Measurements from ENCODE around the gene TPK1. TPM values are rescaled to one million over a fixed set of nuclear protein-coding genes. Genes with fewer than 3 reads are reported as not detected.

TPK1 gene
- polyA plus RNA-seq, 1 donor from 2014 or later: 3.5 TPM

GRCh38 chr7:144414815-144415214 is 421.0 kb downstream of the TPK1 start:
- Histone ChIP-seq H3K4me3 (ENCODE audit: low read length) (no peak overlapping the region), H3K9me2 (ENCODE audit: insufficient read depth, low read length) (no peaks in the 10 kb centered on the region), H3K36me3 (ENCODE audit: insufficient read depth, low read length) (no peaks in the 10 kb centered on the region), H3K27me3 (ENCODE audit: insufficient read depth, low read depth, low read length) (no peaks in the 10 kb centered on the region), H3K4me2 (ENCODE audit: low read length) (no peak overlapping the region), H3K9me3 (ENCODE audit: low read length) (no peaks in the 10 kb centered on the region), H2AFZ (ENCODE audit: low read depth, low read length) (no peak overlapping the region), H3K9ac (ENCODE audit: low read length) (no peak overlapping the region), H3K79me2 (replicated peaks; ENCODE audit: insufficient read depth, low read length) (no peaks in the 10 kb centered on the region), H3F3A (ENCODE audit: insufficient read depth, low read length, poor library complexity, severe bottlenecking) (no peaks in the 10 kb centered on the region), H3K27ac (ENCODE audit: low read length) (no peak overlapping the region), H4K20me1 (ENCODE audit: insufficient read depth) (no peaks in the 10 kb centered on the region)
- TF ChIP-seq RAD21 (conservative IDR thresholded peaks at IDR 0.05) (no peak), MXI1 (conservative IDR thresholded peaks at IDR 0.05; ENCODE audit: poor library complexity, severe bottlenecking) (no peak), POLR2AphosphoS5 (IDR thresholded peaks at IDR 0.05) (no peak), REST (IDR thresholded peaks at IDR 0.05; ENCODE audit: borderline replicate concordance) (no peak), SMC3 (conservative IDR thresholded peaks at IDR 0.05; ENCODE audit: poor library complexity) (no peak), CTCF (IDR thresholded peaks at IDR 0.05; ENCODE audit: poor library complexity, severe bottlenecking) (no peak), EP300 (conservative IDR thresholded peaks at IDR 0.05; ENCODE audit: poor library complexity, severe bottlenecking) (no peak), TAF1 (IDR thresholded peaks at IDR 0.05; ENCODE audit: low read depth) (no peak), EZH2 (IDR thresholded peaks at IDR 0.05; ENCODE audit: borderline replicate concordance, insufficient read depth, low read length, poor library complexity, severe bottlenecking) (no peak)

- no peak overlapping the region for H3K9ac ChIP-seq (ENCODE audit: low read length)
- no peak overlapping the region for H3K4me2 ChIP-seq (ENCODE audit: low read length)
- H3K9me2 ChIP-seq (ENCODE audit: insufficient read depth, low read length): no peaks in the 10 kb centered on the region
- H3K4me3 ChIP-seq (ENCODE audit: low read length): no peak overlapping the region
- no peaks in the 10 kb centered on the region for H3F3A ChIP-seq (ENCODE audit: insufficient read depth, low read length, poor library complexity, severe bottlenecking)
- no peaks in the 10 kb centered on the region for H3K36me3 ChIP-seq (ENCODE audit: insufficient read depth, low read length)
- no peaks in the 10 kb centered on the region for H3K79me2 ChIP-seq (replicated peaks; ENCODE audit: insufficient read depth, low read length)
- H3K27me3 ChIP-seq (ENCODE audit: insufficient read depth, low read depth, low read length): no peaks in the 10 kb centered on the region
- no peaks in the 10 kb centered on the region for H3K9me3 ChIP-seq (ENCODE audit: low read length)
- H4K20me1 ChIP-seq (ENCODE audit: insufficient read depth): no peaks in the 10 kb centered on the region
- H2AFZ ChIP-seq (ENCODE audit: low read depth, low read length): no peak overlapping the region
- TF ChIP-seq EP300 (conservative IDR thresholded peaks at IDR 0.05; ENCODE audit: poor library complexity, severe bottlenecking): no peak
- TF ChIP-seq REST (IDR thresholded peaks at IDR 0.05; ENCODE audit: borderline replicate concordance): no peak
- no peak for TF ChIP-seq TAF1 (IDR thresholded peaks at IDR 0.05; ENCODE audit: low read depth)
- TF ChIP-seq EZH2 (IDR thresholded peaks at IDR 0.05; ENCODE audit: borderline replicate concordance, insufficient read depth, low read length, poor library complexity, severe bottlenecking): no peak
- TF ChIP-seq CTCF (IDR thresholded peaks at IDR 0.05; ENCODE audit: poor library complexity, severe bottlenecking): no peak
- no peak for TF ChIP-seq MXI1 (conservative IDR thresholded peaks at IDR 0.05; ENCODE audit: poor library complexity, severe bottlenecking)
- no peak for TF ChIP-seq POLR2AphosphoS5 (IDR thresholded peaks at IDR 0.05)
- no peak for TF ChIP-seq RAD21 (conservative IDR thresholded peaks at IDR 0.05)
- no peak for TF ChIP-seq SMC3 (conservative IDR thresholded peaks at IDR 0.05; ENCODE audit: poor library complexity)
- H3K27ac ChIP-seq (ENCODE audit: low read length): no peak overlapping the region
These were observed 425.4 kb downstream of the TPK1 start for GRCh38 chr7:144410441-144410840.
